Measurements from ENCODE around the gene JPT1.

DNA sequence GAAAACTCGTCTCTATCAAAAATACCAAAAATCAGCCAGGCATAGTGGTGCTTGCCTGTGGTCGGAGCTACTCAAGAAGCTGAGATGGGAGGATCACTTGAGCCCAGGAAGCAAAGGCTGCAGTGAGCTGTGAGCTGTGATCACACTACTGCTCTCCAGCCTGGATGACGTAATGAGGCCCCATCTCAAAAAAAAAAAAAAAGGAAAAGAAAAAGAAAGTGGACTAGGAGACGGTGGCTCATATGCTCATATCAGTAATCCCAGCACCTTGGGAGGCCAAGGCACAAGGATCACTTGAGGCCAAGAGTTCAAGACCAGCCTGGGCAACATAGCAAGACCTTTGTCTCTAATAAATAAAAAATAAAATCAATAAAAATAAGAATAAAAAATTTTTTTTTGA, 37.3 kb upstream of the JPT1 start:
- TF ChIP-seq POLR2AphosphoS5 (IDR thresholded peaks at IDR 0.05; ENCODE audit: low read depth) (no peak), CTCF (IDR thresholded peaks at IDR 0.05; ENCODE audit: insufficient read depth, low read length) (no peak)
- TF ChIP-seq, protein P1, sequence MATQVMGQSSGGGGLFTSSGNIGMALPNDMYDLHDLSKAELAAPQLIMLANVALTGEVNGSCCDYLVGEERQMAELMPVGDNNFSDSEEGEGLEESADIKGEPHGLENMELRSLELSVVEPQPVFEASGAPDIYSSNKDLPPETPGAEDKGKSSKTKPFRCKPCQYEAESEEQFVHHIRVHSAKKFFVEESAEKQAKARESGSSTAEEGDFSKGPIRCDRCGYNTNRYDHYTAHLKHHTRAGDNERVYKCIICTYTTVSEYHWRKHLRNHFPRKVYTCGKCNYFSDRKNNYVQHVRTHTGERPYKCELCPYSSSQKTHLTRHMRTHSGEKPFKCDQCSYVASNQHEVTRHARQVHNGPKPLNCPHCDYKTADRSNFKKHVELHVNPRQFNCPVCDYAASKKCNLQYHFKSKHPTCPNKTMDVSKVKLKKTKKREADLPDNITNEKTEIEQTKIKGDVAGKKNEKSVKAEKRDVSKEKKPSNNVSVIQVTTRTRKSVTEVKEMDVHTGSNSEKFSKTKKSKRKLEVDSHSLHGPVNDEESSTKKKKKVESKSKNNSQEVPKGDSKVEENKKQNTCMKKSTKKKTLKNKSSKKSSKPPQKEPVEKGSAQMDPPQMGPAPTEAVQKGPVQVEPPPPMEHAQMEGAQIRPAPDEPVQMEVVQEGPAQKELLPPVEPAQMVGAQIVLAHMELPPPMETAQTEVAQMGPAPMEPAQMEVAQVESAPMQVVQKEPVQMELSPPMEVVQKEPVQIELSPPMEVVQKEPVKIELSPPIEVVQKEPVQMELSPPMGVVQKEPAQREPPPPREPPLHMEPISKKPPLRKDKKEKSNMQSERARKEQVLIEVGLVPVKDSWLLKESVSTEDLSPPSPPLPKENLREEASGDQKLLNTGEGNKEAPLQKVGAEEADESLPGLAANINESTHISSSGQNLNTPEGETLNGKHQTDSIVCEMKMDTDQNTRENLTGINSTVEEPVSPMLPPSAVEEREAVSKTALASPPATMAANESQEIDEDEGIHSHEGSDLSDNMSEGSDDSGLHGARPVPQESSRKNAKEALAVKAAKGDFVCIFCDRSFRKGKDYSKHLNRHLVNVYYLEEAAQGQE (IDR thresholded peaks at IDR 0.05; ENCODE audit: insufficient replicate concordance, low read depth), result no peak
